ENCODE results near the gene PBOV1. TPM values are rescaled to one million over a fixed set of nuclear protein-coding genes. Genes with fewer than 3 reads are reported as not detected.

Gene PBOV1
- total RNA-seq, 1 donor from 2014 or later: not detected

GRCh38 chr6:138205437-138206094 lies 12.7 kb downstream of the PBOV1 start:
- no peak for DNase-seq (ENCODE audit: low read depth)

- no peak for DNase-seq (ENCODE audit: low read depth)
These were observed 13.4 kb downstream of the PBOV1 start for GRCh38 chr6:138204792-138205384.

GRCh38 chr6:138204303-138204702 lies 14.0 kb downstream of the PBOV1 start:
- DNase-seq (ENCODE audit: low read depth): no peak

GRCh38 chr6:138203315-138203714 lies 15.0 kb downstream of the PBOV1 start:
- DNase-seq (ENCODE audit: low read depth): no peak

GRCh38 chr6:138201836-138202235 lies 16.5 kb downstream of the PBOV1 start:
- no peak for DNase-seq (ENCODE audit: low read depth)

GRCh38 chr6:138198430-138199091 lies 19.7 kb downstream of the PBOV1 start:
- no peak for DNase-seq (ENCODE audit: low read depth)

- DNase-seq (ENCODE audit: low read depth): no peak
These were observed 20.7 kb downstream of the PBOV1 start for GRCh38 chr6:138197570-138197969.

GRCh38 chr6:138196122-138196738 lies 22.1 kb downstream of the PBOV1 start:
- DNase-seq (ENCODE audit: low read depth): no peak

- DNase-seq (ENCODE audit: low read depth): no peak
These were observed 24.0 kb downstream of the PBOV1 start for GRCh38 chr6:138194287-138194686.

GRCh38 chr6:138188278-138188941 lies 29.9 kb downstream of the PBOV1 start:
- no peak for DNase-seq (ENCODE audit: low read depth)

GRCh38 chr6:138187156-138187555 lies 31.1 kb downstream of the PBOV1 start:
- no peak for DNase-seq (ENCODE audit: low read depth)

- no peak for DNase-seq (ENCODE audit: low read depth)
These were observed 34.1 kb downstream of the PBOV1 start for GRCh38 chr6:138184230-138184629.

GRCh38 chr6:138183790-138184134 lies 34.5 kb downstream of the PBOV1 start:
- no peak for DNase-seq (ENCODE audit: low read depth)

- no peak for DNase-seq (ENCODE audit: low read depth)
These were observed 35.1 kb downstream of the PBOV1 start for GRCh38 chr6:138182939-138183789.

- DNase-seq (ENCODE audit: low read depth): no peak
These were observed 41.5 kb downstream of the PBOV1 start for GRCh38 chr6:138176652-138177232.

GRCh38 chr6:138175596-138175995 lies 42.7 kb downstream of the PBOV1 start:
- no peak for DNase-seq (ENCODE audit: low read depth)

All from myocyte (in vitro differentiated cells).